ENCODE results near the gene TSR3. TPM values are rescaled to one million over a fixed set of nuclear protein-coding genes. Genes with fewer than 3 reads are reported as not detected.
A peak's percentile ranks its signal among the peaks of the same experiment; 100 is the strongest.

TSR3 gene
- total RNA-seq, 1 donor from 2014 or later = 24.6 TPM

DNA sequence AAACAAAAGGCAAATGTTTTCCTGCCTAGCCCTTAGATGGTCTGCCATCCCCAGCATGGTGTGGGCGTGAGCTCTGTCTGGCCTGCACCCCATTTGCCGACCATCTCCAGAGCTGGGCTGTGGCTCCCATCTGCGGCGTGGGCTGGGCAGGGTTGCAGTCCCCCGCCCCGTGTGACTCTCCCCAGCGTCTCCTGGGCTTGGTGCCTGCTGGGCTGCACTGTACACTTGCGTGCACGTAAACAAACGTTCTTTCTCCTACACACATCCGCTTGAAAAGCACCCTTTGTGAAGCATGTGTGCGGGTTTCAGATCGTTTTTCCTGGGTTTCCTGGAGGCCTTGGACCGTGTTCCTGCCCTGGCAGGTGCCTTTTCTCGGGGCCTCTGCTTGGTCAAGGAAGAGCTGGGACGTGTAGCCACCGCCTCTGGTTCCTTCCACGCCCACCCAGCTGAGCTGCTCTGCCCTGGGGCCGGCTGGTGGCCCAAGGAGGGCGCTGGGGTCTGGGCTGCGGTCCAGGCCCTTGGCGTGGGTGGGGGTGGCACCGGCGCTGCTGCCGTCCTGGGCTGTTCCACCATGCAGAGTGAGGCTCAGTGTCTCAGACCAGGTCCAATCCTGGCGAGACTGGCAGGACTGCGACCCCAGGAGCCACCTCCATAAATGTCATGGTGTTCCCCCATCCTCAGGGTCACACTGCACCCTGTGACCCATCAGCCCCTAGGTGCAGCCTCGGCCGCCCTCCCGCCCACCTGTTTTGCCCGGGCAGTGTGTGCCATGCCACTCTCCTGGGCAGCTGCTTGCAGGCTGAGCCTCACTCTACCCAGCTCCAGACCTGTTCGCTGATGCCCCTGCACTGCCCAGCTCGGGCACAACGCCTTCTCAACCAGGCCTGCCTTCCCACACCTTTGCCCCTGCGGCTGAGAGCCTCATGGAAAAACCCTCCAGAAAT is 28.1 kb downstream of the TSR3 start:
- no peak for DNase-seq

DNA sequence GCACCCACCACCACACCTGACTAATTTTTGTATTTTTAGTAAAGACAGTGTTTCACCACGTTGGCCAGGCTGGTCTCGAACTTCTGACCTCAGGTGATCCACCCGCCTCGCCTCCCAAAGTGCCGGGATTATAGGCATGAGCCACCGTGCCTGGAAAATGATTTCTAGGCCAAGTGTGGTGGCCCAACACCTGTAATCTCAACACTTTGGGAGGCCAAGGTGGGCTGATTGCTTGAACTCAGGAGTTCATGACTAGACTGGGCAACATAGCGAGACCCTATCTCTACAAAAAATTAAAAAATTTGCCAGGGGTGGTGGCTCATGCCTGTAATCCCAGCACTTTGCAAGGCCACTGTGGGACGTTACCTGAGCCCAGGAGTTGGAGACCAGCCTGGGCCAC is 29.3 kb downstream of the TSR3 start:
- DNase-seq = no peak

DNA sequence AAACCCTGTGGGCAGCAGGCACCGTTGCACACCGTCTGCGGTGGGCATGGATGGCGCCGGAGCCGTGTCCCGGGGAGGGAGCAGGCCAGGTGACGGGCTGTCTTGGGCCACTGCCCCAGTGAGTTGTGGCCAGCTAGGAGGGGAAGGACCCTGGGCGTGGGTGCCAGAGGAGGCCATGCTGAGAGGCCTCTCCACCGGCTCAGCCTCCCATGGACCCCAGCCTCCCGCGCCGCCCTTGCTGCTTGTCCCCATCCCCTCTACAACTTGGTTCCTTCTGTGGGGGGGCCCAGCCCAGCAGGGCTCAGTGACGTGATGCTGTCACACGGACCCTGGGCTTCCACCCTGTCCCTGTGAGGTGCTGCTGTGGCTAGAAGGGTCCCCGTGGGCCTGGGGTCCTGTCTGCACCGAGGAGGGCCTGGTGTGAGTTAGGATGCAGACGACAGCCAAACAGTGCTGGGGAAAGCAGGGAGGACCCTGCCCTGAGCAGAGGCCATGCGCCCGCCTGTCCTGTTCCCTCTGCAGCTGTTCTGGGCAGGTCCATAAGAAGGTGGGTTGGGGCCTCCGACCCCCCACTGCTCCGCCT is 30.9 kb downstream of the TSR3 start:
- DNase-seq = no peak

DNA sequence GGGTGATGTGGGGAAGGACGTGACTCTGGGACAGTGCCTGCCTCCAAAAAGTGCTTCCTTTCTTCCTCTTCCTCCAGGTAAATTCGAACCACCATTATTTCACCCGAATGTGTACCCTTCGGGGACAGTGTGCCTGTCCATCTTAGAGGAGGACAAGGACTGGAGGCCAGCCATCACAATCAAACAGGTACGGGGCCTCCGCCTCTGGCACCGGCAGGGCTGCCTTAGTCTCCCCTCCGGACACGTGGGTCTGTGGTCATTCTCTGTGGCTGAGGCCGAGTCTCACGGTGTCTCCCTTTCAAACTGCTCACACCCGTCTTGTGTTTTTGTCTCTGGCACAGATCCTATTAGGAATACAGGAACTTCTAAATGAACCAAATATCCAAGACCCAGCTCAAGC is 31.6 kb downstream of the TSR3 start:
- no peak for DNase-seq

DNA sequence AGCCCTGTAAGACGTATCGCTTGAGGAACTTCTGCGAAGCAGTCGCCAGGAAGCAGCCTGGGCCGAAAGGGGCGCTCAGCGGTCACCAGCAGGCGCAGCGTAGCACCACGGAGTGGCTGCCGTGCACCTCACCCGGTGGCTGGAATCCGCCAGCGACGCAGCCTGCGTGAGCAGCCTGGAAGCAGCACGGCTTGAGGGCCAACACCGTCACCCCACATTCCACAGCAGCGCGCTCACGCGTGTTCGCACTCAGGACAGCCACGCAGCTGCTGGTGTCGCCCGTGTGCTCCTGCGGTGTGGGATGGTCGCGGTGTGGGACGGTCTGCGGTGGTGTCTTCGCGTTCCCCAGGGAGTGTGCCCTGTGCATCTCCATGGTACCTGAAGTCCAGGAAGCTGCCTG is 32.6 kb downstream of the TSR3 start:
- no peak for DNase-seq

DNA sequence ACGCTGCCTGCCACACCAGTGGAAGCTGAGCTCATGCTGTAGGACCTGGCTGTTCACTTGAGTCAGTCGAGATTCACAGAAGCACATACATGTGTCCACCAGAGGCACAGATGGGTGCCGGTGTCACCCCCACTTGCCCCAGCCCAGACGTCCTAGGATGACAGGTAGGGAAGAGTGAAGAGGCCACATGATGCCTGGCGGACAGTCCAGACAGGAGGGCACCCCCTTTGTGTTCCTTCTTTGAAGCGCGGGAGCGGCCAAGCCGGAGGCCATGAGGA is 33.5 kb downstream of the TSR3 start:
- DNase-seq = no peak

DNA sequence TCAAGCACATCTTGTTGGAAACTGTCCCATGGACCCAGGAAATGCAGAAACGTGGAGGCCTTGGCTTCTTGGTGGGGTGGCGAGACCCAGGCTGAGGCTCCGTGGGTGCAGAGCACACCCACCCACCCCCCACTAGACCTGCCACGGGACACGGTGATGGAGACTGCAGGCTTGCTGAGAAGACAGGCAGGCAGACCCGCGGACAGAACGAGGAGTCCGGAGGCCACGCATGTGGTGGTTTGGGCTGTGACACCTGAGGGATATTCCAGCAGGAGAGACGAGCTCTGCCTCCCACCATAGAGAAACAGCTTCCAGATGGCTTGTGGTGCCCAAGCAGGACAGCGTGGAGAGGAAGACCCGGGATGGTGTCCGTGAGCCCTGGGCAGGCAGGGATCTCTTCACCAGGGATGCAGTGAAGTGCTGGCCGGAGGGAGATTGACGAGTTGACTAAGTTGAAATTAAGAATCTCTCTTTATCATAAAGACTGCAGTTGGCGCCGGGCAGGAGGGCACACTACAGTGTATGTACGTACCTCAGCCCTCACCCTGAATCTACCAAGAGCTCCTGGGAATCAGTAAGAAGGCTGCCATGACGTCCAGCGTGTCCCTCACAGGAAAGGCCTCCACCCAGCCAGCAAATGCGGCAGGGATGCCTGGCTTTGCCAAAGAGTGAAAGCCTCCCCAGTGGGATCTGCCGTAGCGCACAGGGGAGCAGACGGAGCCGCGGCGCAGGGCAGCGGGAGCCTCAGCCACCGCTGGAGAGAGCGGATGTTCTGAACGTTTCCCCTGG is 34.0 kb downstream of the TSR3 start:
- DNase-seq = no peak

DNA sequence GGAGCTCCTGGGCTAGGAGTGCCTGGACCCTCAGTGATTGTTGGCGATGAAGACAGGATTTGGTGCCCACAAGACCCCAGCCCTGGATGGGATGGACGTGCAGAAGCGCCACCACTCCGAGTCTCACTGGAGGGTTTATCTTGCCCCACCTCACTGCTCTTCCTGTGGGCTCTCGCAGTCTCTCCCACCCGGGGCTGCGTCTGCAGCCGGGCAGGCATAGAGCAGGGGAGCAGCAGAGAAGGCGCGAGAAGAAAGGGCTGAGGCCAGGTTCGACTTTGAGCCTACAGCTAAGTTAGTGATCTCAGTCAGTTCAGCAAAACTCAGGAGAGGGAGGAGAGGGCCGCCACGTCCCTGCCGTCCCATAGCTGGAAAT is 35.7 kb downstream of the TSR3 start:
- DNase-seq = no peak

DNA sequence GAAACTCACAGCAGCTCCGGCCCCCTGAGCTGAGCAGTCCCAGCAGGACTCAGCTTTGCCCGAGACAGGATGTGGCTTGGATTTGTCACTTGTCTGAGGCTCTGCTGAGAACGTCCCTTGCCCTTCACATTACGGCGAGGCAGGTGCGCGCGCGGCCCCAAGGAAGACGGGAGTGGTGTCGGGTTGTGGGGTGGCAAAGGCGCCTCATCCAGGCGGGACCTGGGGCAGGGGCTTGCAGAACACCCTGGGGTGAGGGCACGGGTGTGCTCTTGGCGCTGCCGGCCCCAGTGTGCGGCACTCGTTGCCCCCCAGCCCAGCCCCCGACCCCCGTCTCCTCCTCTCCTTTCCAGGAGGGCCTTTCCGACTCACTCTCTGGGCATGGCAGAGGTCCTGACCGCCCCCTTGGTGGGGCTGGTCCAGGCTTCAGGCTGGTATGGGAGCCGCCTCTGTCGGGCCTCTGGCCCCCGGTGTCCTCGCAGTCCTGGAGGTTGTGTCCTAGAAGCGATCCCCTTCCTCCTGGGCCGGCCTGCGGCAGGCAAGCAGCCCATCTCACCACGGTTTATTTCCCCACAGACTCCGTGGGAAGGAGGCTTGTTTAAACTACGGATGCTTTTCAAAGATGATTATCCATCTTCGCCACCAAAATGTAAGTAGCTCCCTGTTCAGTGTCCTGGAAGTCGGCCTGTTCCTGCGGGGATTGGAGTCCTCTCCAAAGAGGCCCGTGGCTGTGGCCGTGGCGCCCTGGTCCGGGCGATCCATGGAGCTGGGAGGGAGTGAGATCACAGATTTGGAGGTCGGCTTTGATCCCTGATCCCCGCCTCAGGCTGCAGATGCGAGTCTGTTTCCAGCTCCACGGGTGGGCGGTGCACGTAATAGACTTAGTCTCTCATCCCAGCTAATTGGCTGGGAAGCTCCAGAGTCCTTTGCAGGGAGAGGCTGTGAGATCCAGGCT is 36.3 kb downstream of the TSR3 start:
- no peak for DNase-seq

DNA sequence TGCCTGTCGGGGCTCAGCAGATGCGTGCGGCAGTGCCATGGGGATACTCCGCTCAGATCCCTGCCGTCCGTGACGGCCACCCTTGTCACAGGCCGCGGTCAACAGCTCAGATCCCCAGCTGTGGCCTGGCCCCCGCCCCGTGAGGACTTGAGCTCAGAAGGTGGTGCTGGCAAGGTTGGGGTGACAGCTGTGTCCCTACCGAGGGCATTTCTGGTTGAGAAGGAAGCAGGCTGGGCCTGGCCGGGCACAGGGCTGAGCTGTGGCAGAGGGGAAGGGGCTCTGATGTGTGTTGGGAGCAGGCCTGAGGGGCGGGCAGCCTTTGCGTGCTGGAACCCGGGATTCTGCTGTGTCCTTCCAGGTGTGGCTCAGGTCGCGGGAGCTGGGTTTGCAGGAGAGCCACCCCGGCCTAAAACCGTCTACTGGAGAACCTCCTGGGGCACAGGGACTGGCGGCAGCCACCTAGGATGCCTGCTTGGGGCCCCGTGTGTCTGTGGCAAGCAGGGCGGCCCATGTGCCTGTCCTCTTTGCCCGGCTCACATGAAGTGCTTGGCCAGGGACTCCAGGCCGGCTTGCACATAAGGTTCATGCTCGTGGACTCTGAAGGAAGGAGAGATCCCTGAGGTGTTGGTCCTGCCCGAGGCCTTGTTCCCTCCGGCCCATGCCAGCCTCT is 37.1 kb downstream of the TSR3 start:
- DNase-seq = no peak

DNA sequence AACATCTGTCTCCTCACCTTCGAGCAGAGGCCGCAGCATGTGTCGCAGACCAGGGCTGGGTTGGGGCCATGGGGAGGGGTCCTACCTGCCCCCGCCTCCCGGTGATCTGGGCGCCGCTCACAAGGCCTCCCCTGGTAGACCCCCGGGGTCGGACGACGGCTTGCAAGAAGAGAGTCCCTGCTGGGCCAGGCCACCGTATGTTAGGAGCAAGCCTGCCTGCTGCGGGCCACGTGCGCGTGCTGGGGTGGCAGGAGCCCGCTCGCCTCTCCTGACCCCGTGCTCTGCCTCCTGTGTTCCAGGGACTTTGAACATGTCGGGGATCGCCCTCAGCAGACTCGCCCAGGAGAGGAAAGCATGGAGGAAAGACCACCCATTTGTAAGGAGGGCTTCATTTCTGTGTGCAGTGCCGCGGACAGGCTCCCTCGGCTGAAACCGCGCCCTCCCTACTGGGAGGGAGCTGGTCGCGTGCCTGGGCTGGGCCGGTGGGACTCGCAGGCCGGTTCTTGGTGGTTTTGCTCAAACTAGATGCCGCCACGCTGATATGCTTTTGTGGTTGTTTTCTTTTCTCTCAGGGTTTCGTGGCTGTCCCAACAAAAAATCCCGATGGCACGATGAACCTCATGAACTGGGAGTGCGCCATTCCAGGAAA is 37.8 kb downstream of the TSR3 start:
- DNase-seq = no peak

DNA sequence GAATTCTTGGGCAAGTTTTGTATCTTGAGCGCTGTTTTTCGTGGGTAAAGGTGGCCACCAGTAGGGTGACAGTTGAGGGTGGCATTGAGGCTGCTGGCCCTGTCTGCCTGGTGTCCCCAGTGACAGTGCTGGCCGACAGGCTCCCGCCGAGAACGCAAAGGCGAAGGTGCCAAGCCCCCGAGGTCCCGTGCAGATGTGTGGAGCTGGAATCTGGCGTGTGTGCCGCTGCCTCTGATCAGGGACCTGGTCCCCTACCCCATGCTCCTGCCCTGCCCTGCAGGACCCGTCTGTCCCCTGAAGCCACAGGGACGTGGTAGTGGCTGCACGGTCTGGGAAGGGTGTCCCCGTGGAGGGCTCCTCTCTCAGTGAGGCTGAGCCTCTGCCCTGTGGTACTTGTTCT is 38.8 kb downstream of the TSR3 start:
- no peak for DNase-seq

DNA sequence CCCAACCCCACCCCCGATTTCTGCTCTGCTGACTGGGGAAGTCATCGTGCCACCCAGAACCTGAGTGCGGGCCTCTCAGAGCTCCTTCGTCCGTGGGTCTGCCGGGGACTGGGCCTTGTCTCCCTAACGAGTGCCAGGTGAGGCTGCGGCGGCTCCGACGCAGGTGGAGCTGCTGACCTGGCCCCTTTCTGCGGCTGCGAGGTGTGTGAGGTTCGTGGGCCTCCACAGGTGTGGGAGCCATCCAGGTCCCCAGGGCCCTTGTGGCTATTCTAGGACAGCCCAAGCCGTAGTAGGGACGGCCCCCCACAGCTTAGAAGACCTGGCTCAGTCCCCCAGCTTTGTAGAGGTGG is 39.2 kb downstream of the TSR3 start:
- no peak for DNase-seq

DNA sequence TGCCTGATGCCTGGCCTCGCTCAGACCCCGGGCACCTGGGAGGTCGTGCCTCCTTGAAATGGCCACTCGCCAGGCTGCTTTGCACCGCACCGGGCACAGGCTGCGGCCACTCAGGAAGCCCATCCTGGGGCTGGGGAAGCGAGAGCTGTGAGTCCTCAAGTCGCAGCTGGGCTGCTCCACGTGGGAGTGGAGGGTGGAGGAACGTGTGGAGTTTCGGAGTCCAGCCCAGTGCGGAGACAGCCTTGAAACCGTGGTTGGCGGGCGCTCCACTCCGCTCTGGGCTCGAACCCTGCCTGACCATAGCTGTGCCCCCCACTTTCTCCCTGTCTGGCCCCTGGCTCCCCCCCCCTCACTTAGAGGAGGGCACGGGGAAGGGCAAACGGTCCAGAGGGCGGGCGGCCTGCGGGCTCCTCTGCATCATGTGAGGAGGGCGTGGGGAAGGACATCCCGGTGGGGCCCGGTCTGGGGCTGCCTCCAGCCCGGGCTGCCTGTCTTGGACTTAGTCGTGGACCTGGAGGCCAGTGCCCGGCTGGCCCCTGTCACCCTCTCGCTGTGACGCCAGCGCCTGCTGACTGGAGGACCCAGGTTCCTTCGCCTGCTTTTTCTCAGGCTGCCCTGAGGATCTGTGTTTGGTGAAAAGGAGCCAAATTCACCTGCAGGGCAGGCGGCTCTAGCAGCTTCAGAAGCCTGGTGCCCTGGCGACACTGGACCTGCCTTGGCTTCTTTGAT is 39.8 kb downstream of the TSR3 start:
- DNase-seq = no peak

DNA sequence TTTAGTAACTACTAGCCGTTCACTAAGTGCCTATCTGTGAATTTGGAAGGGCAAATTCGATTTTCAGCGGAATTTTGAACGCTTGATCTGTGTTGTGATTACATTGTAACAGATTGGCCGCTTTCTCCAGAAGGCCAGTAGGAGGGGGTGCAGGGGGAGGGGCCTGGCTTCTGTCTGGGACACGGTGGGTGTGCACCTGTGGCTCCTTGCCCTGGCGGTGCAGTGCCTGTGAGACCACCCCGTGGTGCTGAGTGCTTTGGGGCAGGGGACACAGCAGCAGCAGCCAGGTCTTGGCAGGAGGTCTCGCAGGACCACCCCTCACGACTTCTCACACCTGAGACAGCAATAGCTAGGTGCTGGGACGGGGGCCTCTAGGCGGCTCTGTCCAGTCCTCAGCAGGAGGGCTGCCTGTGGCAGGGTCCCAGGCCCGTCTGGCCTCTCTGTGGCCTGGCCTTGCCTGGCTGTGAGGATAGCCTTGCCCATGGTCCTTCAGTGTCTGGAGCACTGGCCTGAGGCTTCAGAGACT is 40.4 kb downstream of the TSR3 start:
- DNase-seq = no peak

DNA sequence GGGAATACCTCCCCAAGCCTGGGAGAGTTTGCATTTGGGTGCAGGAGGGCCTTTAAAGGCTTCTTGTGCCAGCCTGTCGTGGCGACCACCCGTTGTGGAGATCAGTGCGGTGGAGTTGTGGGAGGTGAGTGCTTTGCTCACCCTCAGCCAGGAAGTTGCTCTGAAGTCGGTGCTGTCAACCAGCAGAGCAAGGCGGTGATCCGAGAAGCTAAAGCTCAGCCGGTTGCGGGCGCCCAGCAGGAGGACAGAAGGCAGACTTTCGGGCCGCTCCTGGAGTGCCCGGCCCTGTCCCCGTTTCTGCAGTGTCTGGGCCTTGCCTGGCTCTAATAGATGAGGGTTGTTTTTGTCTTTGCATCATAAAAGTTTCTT is 40.9 kb downstream of the TSR3 start:
- DNase-seq = no peak

DNA sequence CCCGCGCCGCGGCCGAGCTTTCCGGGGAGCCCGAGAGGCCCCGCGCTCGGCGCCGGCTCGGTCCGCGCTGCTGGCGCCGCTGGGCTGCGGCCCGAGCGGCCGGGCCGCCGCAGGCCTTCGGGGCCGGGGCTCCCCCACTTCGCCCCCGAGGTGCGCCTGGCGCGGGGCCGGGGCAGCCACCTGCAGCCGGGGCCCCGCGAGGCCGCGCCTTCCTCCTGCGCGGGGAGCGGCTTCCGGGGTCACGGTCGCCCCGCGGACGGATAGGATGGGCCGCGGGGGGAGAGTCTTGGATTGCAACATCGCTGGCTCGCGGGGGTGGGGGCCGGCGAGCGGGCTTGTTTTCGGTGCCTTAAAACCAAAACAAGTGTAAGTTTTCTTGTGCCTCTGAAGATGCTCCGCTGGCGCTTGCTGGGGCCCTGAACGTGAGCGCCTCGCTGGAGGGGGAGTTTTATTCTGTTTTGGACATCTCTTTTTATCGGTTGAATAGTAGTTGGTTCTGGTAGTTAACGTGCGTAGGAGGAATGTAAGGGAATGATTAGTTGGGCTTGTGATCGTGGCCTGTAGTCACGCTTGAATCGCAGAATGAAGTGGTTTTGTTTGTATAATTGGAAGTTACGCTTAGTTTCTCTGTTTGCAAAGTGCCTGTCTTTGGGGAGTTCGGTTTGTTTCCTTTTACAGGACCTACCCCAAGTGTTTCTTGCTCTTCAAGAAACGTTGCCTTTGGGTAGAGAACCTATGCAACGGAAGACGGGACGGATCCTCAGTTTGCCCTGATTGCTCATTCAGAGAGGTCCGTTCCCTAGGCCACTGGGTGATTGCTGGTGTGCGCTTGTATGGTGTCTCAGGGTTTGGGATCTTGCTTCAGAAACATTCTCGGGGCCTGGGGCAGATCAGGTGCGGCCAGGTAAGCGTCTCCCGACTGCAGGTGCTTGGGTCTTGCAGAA is 41.5 kb downstream of the TSR3 start:
- DNase-seq = no peak

DNA sequence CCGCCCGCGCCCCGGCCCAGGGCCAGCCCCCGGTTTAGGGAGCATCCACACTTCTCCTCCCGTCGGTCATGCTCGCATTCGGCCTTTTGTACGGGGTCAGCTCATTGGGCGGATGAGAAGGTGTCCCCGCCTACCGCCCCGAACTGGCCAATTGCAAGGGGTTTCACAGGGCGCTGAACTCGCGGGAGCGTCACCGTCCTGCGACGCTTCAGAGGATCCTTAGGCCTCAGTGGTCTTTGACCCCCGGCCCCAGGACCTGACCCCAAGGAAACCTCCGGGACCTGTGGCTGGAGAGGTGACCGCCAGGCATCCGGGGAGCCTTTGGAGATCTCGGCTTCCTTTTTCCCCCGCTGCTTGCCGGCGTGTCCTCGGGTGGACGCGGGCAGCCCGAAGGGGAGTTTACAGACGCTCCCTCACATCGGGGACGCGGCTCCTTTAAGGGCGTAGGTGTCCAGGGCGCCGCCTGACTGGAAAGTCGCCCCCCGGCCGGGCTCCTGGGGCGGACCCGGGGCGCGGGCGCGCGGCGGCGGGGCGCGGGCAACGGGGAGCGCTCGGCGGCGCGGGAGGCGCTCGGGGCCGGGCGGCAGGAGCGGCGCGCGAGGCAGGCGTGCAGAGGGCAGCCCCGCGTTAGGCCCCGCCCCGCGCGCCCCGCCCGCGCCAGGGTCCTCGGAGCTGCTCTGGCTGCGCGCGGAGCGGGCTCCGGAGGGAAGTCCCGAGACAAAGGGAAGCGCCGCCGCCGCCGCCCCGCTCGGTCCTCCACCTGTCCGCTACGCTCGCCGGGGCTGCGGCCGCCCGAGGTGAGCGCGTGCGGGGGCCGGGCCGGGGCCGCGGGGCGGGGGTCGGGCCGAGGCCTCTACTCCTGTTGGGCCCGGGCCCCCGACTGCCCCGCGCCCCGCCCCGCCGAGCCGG is 42.4 kb downstream of the TSR3 start, which contains the start of gene UBE2I:
Gene UBE2I, plus strand, starts transcription at position 660 of the 909 bp plus-strand sequence. CDS start 4,395 bp downstream, outside the sequence.
- DNase-seq = peak; percentile 99

Measured in skin of body (tissue), 2 donors.